Mesodermal cell (in vitro differentiated cells): ENCODE measurements around the gene MAFF.

Experiments used
- H3K27ac ChIP-seq: 2 replicates; pipeline ENCODE4 v1.7.0; 2013; ENCODE audit warnings: mild to moderate bottlenecking, low read depth, low read length, moderate library complexity; ENCODE audit not compliant: severe bottlenecking
- H3K36me3 ChIP-seq: 2 replicates; pipeline ENCODE4 v1.7.1; 2013; ENCODE audit warnings: mild to moderate bottlenecking, low read length, moderate library complexity; ENCODE audit not compliant: control insufficient read depth, insufficient read depth
- H3K4me1 ChIP-seq: one replicate; pipeline ENCODE4 v1.7.1; 2013; ENCODE audit warnings: mild to moderate bottlenecking, low read length; ENCODE audit not compliant: insufficient read depth, control insufficient read depth, poor library complexity, severe bottlenecking
- H3K4me3 ChIP-seq: 2 replicates; pipeline ENCODE4 v1.7.0; 2013; ENCODE audit warnings: low read length, control low read depth, mild to moderate bottlenecking; ENCODE audit not compliant: insufficient read depth, poor library complexity, severe bottlenecking; ENCODE audit errors: extremely low read depth
- H3K9me3 ChIP-seq: 2 replicates; pipeline ENCODE4 v1.7.1; 2013; ENCODE audit warnings: mild to moderate bottlenecking, low read length, moderate library complexity; ENCODE audit not compliant: control insufficient read depth
- WGBS, 2 experiments: methylation state at CpG; one replicate each; pipeline ENCODE4 v1.1.5; 2013; ENCODE audit warnings: missing lambda C conversion rate in 2 of 2; ENCODE audit not compliant: insufficient coverage in 2 of 2; 5-methylcytosine and 5-hydroxymethylcytosine counted together

Gene MAFF

GRCh38 chr22:38205261-38206128 lies 3.7 kb downstream of the MAFF start:
- Histone ChIP-seq H3K9me3 (no peaks in the 10 kb centered on the region), H3K4me1 (peaks cover 33% of the 10 kb centered on the region), H3K36me3 (peaks cover 31% of the 10 kb centered on the region), H3K27ac (no peak overlapping the region), H3K4me3 (no peak overlapping the region)
- 91 to 94% methylated on average over 9 to 13 of the region's 15 CpGs for WGBS, 2 experiments

- Histone ChIP-seq H3K9me3 (no peaks in the 10 kb centered on the region), H3K4me3 (no peak overlapping the region), H3K36me3 (peaks cover 31% of the 10 kb centered on the region), H3K27ac (no peak overlapping the region), H3K4me1 (peaks cover 27% of the 10 kb centered on the region)
- WGBS, 2 experiments: 91 to 96% methylated on average over 4 to 7 of the region's 7 CpGs
These were observed 6.2 kb downstream of the MAFF start for GRCh38 chr22:38207898-38208432.

- Histone ChIP-seq H3K27ac (no peak overlapping the region), H3K4me3 (no peak overlapping the region), H3K36me3 (peaks cover 33% of the 10 kb centered on the region), H3K9me3 (no peaks in the 10 kb centered on the region), H3K4me1 (peaks cover 22% of the 10 kb centered on the region)
- 100% methylated on average over 3 to 5 of the region's 6 CpGs for WGBS, 2 experiments
These were observed 6.8 kb downstream of the MAFF start for GRCh38 chr22:38208551-38208968.

- H3K36me3 ChIP-seq: peaks cover 55% of the 10 kb centered on the region
- H3K9me3 ChIP-seq: no peaks in the 10 kb centered on the region
- H3K4me1 ChIP-seq: peaks cover 6% of the 10 kb centered on the region
- H3K27ac ChIP-seq: no peak overlapping the region
- WGBS, 2 experiments: 84 to 97% methylated on average over 3 of the region's 7 CpGs
- no peak overlapping the region for H3K4me3 ChIP-seq
These were observed 9.8 kb downstream of the MAFF start for GRCh38 chr22:38211556-38211955.

- H3K4me3 ChIP-seq: no peak overlapping the region
- 100% methylated on average over 1 of the region's 2 CpGs for WGBS, 2 experiments
- H3K4me1 ChIP-seq: peaks cover 6% of the 10 kb centered on the region
- no peak overlapping the region for H3K27ac ChIP-seq
- H3K9me3 ChIP-seq: no peaks in the 10 kb centered on the region
- H3K36me3 ChIP-seq: peaks cover 58% of the 10 kb centered on the region
These were observed 10.6 kb downstream of the MAFF start for GRCh38 chr22:38212442-38212841.

- WGBS, 2 experiments: 86 to 92% methylated on average over 6 of the region's 6 CpGs
- Histone ChIP-seq H3K9me3 (no peaks in the 10 kb centered on the region), H3K27ac (no peak overlapping the region), H3K4me1 (peaks cover 11% of the 10 kb centered on the region), H3K4me3 (no peak overlapping the region), H3K36me3 (peaks cover 48% of the 10 kb centered on the region)
These were observed 11.7 kb downstream of the MAFF start for GRCh38 chr22:38213319-38213989.

- Histone ChIP-seq H3K4me1 (peaks cover 16% of the 10 kb centered on the region), H3K27ac (no peak overlapping the region), H3K9me3 (no peaks in the 10 kb centered on the region), H3K36me3 (peaks cover 43% of the 10 kb centered on the region), H3K4me3 (no peak overlapping the region)
- WGBS, 2 experiments: 79 to 84% methylated on average over 8 of the region's 8 CpGs
These were observed 12.2 kb downstream of the MAFF start for GRCh38 chr22:38213990-38214301.

- no peak overlapping the region for H3K4me3 ChIP-seq
- peaks cover 43% of the 10 kb centered on the region for H3K36me3 ChIP-seq
- H3K9me3 ChIP-seq: no peaks in the 10 kb centered on the region
- H3K27ac ChIP-seq: no peak overlapping the region
- peaks cover 21% of the 10 kb centered on the region for H3K4me1 ChIP-seq
- 72 to 77% methylated on average over 66 to 75 of the region's 81 CpGs for WGBS, 2 experiments
These were observed 12.7 kb downstream of the MAFF start for GRCh38 chr22:38214302-38215056.

GRCh38 chr22:38215156-38216038 lies 13.6 kb downstream of the MAFF start:
- Histone ChIP-seq H3K27ac (no peak overlapping the region), H3K36me3 (peaks cover 34% of the 10 kb centered on the region), H3K4me1 (peaks cover 25% of the 10 kb centered on the region), H3K4me3 (no peak overlapping the region), H3K9me3 (no peaks in the 10 kb centered on the region)
- WGBS, 2 experiments: 90 to 91% methylated on average over 7 to 9 of the region's 11 CpGs
